Hepatic stellate cell (primary cell): ENCODE data around the gene CCDC85C.

Experiments used
- DNase-seq: peaks from one replicate; pipeline ENCODE4 v3.0.0; 2011; ENCODE audit warnings: low spot score

The CCDC85C gene

GRCh38 chr14:99603471-99604277 is at the start of gene CCDC85C:
CCDC85C (minus strand) TSS chr14:99604207; CDS start chr14:99603959, 248 bp downstream.
- DNase-seq: peak; percentile 48

- DNase-seq: no peak
Measured at GRCh38 chr14:99651953-99652746, 48.1 kb upstream of the CCDC85C start.

DNA sequence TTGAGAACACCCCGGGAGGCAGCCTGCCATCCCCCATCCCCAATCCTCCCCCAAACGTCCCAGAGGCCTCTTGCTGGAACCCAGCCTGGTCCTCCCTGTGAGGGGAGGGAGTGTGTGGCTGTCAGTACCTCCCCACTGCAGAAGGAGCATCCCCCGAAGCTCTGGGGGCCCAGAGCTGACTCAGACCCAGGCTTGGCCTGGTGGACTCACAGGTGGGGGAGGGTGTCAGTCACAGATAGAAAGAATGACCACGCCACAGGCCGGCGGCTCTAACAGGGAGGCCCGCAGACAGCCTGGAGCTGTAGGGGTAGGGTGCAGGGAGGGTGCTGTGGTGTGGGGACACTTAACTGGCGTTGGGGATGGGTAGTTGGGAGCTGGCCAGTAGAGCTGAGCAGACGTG is 46.2 kb upstream of the CCDC85C start:
- DNase-seq: no peak

- no peak for DNase-seq
Measured at GRCh38 chr14:99649643-99650042, 45.6 kb upstream of the CCDC85C start.

- DNase-seq: no peak
Measured at GRCh38 chr14:99649219-99649618, 45.2 kb upstream of the CCDC85C start.

DNA sequence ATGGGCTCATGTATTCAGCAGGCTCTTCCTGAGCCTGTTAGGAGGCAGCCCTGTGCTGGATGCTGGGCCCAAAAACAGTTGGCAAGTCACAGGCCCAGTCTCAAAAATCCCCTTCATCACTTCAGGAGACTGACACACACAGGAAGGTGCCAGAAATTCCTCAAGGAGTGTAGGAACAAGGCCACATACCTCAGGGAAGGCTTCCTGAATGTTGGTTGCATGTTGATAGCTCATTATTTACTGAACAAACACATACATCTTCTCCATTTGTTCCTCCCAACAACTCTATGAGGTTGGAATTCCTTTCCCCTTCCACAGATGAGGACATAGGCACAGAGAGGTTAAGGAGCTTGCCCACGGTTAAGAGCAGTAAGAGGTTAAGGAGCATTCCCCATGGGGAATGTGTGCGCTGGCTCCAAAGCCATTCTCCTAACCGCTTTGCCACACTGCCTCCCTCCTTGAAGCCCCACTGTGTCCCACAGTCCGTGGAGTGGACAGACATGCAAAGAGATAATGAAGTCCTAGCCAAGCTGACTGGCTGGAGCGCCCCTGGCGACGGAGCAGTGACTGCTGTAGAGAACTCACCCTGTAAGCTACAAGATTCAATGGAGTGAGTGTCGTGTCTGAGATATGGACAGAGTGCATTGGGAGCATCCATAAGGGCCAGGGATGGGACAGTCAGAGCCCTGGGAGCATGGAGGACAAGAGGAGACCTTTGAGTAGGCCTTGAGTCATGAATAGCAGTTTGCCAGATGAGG is 44.2 kb upstream of the CCDC85C start:
- no peak for DNase-seq

DNA sequence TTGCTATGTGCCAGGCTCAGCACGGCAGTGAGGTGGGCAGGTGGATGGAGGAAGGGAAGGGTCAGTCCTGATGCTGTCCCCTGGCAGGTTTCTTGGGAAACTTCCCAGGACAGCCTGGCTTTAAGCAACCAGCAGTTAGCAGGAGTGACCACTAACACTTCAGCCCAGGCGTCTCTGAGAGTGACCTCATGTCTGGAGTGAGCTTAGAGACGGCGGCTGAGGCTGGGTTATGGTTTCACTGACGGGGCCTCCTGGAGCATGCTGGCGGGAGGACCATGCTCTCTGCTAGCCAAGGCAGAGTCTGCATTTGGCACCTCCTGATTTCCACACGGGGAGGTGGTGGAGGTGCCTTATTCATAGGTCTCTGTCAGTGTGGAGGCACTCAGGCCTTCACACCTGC is 43.4 kb upstream of the CCDC85C start:
- DNase-seq: no peak

DNA sequence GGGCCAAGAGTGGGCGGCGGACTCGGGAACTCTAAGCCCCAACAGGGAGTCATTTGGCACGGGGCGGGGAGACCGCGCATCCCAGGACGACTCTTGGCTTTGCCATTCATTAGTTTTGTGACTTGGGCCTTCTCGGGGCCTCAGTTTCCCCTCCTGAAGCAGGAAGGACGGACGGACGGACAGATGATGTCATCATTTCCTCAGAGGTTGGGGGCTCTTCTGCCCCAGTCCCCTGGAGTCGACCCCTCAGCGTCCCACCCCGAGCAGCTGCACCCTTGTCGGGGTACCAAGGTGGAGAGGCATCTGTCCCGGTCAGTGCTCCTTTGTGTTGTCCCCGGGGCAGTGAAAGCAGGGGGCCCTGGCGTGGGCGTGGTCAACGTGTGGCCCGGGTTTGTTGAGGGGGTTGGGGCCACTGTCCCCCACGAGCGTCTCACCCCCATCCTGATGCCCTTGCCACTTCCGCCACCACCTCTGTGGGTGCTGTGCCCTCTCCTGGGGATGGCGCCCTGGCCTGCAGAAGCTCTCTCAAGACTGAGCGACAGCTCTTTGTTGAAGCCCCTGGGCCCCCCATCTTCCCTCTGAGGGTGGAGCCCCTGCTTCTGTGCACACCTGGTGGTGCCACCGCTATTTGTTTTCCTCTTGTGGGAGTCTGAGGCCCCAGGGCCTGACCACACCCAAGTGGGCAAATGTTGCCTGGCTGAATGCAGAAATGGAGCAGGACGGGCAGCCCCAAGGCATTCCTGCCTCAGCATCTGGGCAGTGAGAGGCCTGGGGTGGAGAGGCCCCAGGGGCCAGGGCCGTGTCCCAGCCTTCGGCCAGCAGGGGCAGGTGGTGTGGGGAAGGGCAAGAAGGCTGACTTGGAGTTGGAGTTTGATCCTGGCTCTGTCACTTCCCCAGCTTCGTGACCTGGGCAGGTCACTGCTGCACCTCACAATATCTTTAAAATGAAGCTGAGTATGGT is 41.8 kb upstream of the CCDC85C start:
- no peak for DNase-seq

- peak; percentile 72 for DNase-seq
Measured at GRCh38 chr14:99644723-99645544, 40.9 kb upstream of the CCDC85C start, which contains the start of gene HHIPL1. HHIPL1 (plus strand) TSS chr14:99645129; CDS start chr14:99645208, 79 bp downstream.

- DNase-seq: no peak
Measured at GRCh38 chr14:99644035-99644587, 40.1 kb upstream of the CCDC85C start.

- DNase-seq: no peak
Measured at GRCh38 chr14:99643343-99643742, 39.3 kb upstream of the CCDC85C start.

DNA sequence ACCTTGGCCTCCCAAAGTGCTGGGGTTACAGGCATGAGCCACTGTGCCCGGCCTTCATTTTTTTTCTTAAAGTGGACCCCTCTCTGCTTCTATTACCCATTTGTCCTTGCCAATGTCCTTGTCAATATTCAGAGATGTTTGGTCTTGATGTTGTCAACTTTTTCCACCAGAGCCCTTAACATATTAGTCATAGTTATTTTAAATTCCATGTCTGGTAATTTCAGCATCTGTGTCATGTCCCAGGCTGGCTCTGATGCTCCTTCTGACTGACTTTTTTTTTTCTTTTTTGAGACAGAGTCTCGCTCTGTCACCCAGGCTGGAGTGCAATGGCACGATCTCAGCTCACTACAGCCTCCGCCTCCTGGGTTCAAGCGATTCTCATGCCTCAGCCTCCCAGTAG is 38.8 kb upstream of the CCDC85C start:
- peak; percentile 73 for DNase-seq

- DNase-seq: no peak
Measured at GRCh38 chr14:99637624-99638023, 33.6 kb upstream of the CCDC85C start.

GRCh38 chr14:99636487-99636886 is 32.5 kb upstream of the CCDC85C start:
- DNase-seq: no peak

- no peak for DNase-seq
Measured at GRCh38 chr14:99635116-99635515, 31.1 kb upstream of the CCDC85C start.

- no peak for DNase-seq
Measured at GRCh38 chr14:99634443-99634842, 30.4 kb upstream of the CCDC85C start.

DNA sequence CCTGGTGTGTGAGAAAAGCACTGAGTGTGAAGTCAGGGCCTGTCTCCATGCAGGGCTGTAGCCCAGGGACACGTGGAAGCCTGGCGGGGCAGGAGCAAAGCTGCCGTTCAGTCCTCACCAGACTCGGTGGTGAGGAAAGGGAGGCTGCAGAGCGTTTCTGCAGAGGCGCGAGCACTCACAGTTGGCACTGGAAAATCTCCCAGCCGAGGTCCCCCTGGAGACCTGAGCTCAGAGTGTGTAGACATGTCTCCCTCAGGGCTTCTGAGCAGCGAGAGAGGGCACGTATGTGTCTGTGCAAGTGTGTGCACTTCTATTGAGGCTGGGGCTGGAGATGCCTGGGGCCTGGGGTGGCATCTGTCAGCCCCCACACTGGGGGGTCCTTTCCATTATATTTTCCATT is 29.9 kb upstream of the CCDC85C start:
- no peak for DNase-seq

DNA sequence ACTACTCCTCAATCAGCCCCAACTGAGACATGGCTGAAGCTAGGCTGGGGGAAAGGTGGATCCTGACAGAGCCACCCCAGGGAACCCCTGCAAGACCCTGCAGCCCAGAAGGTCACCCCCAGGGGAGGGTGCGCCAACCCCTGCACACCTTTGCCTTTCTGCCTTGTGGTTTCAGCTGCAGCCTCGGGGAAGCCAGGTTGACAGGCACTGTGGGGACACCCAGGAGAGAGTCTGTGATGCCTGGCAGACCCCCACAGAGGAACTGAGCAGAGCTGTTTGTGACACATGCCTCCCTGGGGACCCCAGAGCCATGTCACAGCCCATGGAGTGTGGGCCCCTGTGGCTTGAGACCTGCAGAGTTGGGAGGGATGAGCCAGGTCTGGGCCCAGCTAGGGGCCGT is 29.1 kb upstream of the CCDC85C start:
- no peak for DNase-seq

DNA sequence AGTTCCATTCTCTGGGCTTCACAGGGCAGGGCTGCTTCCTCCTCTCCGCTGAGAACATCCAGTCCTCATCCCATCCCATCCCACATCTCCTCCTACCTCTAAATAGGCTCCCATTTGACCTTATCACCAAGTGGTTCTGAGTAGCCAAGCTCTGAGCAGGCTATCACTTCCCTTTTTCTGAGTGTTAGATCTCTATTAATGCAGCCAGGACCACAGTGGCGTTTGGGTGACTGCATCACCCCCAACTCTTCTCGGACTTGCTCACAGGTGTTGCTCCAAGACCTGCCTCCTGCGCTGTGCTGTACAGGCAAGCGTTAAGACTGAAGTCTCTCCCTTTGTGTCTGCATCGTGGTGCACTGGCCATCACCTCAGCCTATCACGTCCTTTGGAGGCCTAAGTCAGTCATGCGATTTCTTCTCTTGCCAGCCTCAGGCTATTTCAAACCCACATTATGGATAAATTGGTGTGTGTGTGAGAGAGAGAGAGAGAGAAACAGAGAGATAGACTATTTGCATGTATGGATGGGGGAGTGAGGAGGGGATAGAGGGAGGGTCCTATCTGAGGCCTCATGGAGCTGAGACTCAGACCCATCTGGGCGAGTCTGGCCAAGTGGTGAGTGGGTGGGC is 28.5 kb upstream of the CCDC85C start:
- DNase-seq: no peak

DNA sequence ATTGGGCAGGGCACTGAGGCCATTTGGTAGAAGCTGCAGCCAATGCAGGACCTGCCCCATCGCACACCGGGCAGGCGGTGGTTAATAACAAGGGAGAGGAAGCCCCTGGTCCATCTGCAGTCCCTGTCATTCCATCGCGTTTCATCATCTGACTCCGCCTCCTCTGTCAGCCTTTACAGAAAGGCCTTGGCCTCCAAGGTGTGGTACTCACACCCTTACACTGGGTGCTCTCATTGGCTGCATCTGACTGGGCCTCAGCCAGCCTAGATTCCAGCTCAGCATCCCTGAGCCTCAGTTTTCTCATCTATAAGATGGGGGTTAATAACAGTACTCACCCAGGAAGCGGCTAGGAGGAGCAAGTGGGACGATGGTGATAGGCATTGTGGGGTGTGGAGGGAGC is 26.2 kb upstream of the CCDC85C start:
- no peak for DNase-seq
